ENCODE data around the gene MAML2.
A peak's percentile ranks its signal among the peaks of the same experiment; 100 is the strongest.

Gene MAML2

DNA sequence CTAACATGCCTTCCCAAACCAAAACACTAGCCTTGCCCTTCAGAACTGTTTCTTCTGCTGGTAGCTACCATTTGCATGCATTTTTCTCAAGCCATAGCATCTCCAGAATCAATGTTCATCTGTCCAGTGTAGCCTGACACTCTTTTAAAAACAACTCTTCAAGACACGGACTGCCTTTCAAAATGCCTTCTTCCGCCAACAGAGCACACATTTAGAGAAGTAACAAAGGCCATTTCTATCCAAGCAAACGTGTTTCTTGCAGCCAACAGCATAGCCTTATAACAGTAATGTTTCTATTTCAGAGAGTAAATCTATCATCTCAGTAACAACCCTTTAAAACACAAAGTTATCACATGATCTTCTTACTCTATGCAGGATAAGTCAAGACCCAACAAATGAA lies 275.8 kb downstream of the MAML2 start:
- no peak for DNase-seq (ENCODE audit: low read depth)

DNA sequence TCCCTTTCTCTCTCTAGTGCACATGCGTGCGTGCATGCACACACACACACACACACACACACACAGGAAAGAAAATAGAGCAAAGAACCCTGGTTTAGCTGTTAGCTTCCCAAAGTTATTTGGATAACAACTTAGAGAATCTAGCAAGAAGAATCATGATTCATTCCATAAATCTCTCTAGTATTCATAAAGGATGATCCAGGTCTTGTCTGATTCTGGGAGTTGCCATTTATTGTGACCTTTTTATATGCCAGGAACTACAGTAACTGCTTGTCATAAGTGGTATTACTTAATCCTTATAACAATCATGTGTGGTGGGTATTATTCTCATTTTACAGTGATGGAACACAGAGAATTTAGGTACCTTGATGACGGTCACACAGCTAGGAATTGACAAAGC lies 277.6 kb downstream of the MAML2 start:
- no peak for DNase-seq (ENCODE audit: low read depth)

DNA sequence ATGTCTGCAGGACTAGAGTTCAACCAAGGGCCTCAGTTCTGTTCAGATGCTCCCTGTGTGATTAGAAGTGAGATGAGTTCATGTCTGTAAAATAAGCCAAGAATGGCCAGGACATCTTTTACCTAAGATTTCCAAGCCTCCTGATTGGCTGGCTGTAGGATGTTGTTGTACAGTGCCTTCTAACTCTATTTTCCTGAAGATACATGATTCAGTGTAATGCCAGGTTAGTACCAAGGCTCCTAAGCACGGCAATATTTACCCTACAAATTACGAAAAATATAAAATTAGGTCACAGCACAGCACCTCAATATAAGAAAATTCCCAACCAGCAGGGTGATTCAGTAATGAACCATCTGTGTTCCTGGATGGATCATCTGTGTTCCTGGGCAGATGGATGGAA lies 279.1 kb downstream of the MAML2 start:
- no peak for DNase-seq (ENCODE audit: low read depth)

DNA sequence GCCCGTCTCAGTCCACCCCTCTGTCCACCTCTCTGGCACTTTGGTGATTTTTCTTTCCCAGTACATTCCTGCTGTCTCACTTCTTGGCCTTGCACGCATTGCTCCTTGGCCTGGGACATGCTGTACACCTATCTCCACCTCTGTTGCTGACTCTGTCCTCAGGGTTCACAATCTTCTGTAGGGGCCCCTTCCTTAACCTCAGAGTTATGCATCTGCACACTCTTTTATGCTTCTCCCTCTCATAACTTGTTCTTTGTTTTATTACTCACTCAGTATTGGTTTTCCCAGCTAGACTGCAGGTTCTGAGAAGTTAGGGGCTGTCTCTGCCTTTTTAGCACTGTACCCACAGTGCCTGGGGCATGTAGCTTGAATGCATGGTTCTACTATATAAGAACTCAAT lies 279.9 kb downstream of the MAML2 start:
- no peak for DNase-seq (ENCODE audit: low read depth)

DNA sequence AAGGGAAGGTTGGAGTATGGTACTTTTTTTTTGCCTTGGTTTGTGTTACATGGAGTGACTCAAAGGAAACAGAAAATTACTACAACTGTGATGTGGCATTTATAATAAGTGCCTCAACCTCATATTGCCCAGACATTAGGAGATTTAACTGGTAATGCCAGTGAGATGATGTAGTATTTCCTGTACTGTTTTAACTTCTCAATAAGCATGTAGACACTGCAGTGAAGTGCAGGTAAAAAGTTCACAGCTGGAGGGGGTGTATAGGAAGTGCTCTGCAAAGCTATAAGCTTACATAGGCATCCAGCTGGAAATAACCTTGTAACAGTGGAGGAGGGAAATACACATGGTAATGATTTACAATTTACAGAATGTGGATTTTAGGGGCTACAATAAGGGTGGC lies 280.9 kb downstream of the MAML2 start:
- peak; percentile 60 for DNase-seq (ENCODE audit: low read depth)

DNA sequence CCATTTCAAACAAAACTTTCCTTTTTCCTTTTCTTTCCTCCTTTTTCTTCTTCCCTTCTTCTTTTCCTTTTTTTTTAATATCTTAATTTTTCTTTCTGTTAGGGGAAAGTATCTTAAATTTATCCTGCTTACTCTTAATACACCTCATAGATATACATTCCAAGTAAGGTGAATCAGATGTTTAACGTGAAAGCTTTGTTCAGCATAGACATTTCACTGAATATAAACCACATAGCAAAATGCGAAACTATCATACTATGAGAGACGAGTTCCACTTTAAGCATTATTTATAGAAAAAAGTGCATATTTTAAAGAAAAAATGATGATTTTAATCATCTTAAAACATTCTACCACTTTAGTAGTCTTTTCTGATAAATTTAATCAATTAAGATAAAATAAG lies 281.3 kb downstream of the MAML2 start:
- no peak for DNase-seq (ENCODE audit: low read depth)

DNA sequence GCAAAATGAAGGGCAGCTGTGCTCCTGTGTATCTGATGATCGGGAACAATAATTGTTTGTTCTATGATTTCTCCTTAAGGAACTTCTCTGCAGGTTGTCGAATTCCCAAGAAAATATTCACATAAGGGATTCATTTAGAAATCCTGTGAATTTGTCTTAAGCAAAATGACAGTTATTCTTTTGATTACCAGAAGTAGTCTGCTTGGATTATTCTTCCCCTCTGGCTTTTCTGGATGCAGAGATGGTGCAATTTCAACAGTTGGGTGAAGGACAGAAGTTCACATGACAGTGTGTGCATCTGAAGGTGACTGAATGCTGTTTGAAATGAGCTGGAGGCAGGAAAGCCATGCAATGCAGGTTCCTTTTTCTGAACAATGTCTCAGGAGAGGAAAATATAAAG lies 281.9 kb downstream of the MAML2 start:
- DNase-seq (ENCODE audit: low read depth), result no peak

DNA sequence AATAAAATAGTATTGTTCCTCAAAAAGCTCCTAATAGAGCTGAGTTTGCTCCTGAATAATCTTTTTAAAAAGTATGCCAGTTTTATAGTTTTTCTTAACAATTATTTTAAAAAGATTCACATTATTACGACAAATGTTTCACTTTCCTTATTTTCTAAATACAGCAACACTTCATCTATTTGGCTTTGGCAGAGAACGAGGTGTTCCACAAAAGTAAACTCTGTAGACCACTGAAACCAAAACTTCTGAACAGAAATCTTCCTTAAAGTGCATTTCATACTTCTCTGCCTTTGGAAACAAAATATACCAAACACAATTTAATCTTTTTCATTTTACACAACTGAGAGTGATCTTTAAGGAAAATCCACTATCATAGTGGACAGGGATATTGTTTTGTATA lies 285.5 kb downstream of the MAML2 start:
- DNase-seq (ENCODE audit: low read depth), result no peak

DNA sequence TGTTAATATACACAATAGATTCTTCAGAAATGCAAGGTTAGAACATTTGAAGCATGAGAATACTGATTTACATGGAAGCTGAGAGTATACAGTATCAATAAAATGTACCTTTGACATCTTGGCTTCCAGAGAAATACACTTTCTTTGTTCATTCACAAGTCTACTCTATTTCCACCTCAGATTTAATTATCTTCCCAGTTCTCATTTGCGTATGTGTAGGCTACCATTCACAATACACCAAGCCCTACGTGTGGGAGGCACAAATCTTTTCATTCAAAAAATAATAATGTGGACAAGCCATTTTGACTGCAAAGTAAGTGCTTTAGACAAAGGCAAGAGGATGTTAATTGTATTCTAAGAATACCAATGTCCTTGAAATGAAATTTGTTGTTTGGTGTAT lies 286.4 kb downstream of the MAML2 start:
- no peak for DNase-seq (ENCODE audit: low read depth)

DNA sequence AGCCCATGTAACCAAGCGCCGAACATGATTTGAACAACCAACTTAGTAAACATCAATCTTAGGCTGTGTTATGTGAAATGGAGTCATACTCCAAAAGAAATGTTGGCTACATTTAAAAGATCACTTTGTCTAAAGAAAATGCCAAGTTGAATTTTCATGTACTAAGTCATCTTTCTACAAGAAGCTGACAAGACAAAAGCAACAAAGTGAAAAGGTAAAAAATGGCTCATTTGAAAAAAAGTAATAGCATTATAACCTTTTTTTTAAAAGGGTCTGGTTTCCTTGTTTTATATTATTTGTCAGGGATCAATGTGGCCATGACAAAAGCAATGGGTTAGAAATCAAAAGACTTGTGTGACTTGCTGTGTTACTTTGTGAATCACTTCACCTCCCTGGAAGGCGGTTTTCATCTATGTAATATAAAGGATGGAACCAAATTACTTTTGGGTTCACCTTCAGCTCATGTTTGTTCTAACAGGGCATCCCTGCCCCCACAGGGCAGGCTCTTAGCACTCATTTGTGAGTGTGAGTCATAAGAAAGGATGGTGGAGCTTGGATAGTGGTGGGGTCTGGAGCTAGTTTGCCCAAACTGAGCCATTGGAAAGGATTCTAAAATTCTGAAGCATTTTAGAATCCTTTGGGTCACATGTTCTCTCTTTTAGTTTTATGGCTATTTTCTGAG lies 287.1 kb downstream of the MAML2 start:
- peak; percentile 52 for DNase-seq (ENCODE audit: low read depth)

DNA sequence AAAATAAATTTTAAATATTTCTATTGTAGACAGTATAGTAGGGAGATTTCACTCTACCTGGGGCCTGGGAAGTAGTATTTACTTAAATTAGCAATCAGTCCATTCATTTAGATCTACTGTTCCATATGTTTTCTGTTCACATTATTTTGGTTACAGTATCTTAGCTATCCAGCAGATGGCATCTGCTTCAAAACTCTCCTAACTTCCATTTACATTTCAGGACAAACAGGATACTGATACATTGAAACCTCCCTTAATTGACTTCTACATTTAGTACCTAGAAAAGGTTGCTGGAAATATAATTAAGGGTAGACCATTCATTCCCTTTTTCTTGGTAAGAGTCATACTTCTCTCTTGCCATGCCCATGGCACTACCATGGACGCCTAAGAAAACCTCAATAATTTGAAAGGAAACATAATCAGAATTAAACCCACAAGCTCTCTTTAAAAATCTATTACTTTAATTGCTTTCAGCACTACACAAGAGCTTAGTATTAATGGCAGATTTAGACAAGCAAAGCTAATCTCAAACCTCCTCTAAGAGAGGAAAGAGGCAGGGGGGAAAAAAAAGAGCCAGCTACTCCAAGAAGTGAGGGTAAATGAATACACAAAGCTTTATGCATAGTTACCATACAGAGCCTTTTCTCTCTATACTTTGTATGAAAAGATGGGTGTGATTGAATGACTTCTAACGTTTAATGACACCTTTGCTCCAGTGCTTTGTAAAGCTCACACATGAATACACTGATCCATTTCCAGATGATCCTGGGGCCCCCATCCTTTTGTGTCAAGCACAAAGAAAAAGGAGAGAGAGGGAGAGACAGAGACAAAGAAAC lies 287.9 kb downstream of the MAML2 start:
- no peak for DNase-seq (ENCODE audit: low read depth)

DNA sequence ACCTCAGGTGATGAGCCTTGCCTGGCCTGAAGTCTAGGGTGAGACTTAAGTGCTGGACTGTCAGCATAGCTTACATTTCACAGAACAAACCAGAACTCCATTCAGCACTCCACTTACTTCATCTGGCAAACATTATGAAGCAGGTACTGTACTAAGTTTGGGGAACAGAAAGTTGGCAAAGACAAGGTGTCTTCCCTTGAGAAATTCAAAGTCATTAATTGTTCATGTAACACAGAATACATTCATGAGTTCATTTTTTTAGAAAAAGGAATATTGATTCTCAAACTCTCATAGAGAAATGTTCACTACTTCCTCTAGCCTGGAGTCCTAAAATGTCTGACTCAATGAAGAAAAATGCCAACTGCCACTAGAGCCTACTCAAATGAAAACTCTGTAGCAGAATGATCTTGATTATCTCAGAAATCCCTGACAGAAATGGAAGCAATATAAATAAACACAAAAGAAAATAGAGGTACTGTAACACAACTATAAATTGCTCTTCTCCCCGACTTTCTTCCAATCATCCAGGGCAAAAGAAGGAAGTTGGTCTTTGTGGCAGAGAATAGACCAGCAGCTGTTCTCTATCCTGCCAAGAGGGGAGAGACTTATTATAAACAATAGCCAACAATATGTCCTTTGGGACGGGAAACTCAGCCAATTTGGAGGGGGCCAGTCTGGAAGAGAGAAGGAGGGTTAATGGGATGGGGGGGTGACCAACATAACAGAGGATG lies 289.9 kb downstream of the MAML2 start:
- no peak for DNase-seq (ENCODE audit: low read depth)

DNA sequence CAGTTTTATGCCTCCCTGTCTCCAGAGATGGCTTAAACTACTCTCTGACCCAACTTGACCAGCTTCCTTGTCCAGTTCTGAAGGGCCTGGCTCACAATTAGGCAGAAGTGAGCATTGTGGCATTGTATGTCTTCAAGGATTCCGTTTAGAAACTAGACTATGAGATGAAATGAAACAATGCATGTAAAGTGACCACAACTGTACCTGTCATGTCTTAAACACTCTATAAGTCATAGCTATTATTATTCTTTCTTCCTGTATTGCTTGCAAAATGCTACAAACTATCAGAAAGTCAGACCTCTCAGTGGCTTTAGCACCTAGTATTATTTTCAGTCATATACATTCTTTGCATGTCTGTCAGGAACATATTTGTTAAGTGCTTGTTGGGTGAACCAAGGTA lies 291.2 kb downstream of the MAML2 start:
- DNase-seq (ENCODE audit: low read depth), result no peak

DNA sequence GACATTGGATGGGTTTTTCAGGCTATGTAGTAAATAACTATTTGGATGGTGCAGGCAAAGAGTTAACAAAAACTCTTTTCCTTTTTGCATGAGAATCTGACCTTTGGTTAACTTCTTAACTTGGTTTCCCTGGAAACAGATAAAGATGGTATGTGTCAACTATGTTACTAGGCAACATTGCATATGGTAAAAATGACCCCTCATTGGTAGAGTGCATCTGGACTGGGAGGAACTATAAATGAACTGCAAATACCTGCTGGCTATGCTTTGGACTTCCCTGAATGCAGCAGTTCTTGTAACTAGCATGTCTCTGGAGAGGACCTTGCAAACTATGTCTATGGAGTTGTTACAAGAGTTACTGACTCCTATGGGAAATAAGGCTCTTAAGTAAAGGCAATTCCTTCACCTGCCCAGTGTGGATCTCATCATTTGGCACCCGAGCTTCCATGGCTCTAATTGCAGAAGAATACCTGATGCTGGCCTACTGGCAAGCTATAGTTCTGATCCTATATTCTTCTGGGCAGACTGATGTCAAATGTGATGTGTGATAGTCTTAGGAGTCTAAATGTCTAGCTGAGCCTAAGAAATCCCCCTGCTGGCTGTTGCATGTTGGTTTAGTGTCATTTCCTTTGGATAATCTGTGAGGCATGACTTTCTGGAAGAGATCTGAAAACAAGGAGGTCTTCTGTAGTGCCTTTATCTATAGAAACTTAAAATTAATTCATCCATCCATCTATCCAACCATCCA lies 292.4 kb downstream of the MAML2 start:
- DNase-seq (ENCODE audit: low read depth), result peak; percentile 52

DNA sequence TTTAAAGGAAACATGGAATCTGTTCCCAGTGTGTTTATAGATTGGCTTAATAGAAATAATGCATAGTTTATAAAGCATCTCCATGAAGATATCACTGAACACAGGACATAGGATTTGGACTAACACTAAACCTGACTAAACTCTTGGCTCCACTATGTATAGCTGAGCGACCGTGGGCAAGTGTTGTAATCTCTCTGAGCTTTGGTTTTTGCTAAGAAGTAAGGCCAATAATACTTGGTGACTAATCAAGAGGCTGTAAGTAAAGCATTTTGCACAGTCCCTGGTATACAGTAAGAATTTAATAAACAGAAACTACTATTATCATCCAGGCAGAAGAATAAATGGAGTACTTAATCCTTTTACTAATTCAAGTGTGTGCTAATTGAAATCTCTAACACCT lies 293.6 kb downstream of the MAML2 start:
- DNase-seq (ENCODE audit: low read depth), result no peak

DNA sequence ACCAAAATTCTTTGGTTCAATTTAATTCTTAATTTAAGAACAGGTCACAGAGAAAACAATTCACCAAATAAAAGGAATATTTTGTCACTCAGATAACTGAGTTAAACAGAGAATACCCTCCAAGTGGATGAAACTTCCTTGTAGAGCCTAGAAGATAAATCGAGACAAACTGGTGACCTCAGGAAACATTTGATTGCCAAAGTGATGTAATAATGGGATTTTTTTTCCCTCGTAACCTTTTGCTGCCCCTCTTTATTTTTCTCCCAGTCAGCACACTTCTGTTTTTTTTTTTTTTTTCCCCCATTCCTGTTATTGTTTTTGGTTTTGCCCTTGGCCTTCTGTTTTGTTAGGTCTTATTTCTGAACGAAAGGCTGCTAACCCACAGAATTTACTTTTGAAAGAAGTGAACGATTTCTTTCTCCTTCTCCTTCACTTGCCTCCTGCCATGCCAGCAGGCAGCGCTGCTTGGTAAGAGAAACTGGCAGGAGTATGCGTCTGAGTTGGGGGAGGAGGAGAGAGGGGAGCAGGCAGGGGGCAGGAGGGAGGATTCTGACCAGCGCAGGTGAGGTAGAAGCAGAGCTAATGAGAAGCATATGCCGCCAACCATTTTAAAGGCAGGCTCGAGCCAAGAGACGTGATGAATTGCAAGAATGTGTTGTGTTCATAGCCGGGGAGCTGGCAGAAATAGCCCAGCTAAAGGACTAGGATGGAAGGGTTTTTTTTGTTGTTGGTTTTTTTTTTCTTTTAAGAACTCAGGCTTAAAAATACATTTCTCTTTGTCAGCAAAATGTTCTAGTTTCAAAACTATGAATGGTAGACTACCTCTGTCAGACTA lies 297.2 kb downstream of the MAML2 start:
- no peak for DNase-seq (ENCODE audit: low read depth)

DNA sequence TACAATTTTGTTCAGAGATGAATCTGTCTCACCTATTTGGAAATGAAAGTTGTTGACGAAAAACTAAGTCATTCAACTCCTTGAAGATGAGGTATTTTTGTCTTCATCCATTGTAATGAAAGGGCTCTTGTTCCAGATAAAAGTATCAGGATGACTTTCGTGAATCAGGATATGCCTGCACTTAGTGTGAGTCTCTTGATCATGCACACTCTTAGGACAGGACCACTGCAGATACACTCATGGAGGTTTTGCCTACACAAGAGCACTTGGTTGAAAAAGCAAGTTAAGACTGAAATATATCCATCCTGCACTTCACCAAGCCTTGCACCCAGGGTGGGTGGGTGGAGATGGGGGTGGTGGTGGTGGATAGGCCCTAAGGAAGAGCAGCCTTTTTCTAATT lies 298.2 kb downstream of the MAML2 start:
- DNase-seq (ENCODE audit: low read depth), result no peak

DNA sequence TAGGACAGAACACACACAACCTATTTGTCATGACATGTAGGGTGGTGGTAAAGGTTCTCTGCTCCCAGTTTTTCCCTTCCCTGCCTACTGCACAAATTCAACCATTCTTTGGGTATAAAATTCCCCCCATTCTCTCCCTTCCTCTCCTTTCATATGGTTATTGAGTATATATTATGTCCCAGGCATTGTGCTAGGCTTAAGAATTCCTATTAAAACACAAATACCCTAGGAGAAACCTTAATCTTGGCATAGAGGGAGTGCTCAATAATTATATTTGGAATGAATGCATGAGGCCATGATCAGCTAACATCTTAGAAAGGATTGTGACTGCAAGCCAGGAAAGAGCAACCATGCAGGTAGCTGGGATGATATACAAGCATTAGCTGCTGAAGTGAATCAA lies 298.7 kb downstream of the MAML2 start:
- DNase-seq (ENCODE audit: low read depth), result no peak

DNA sequence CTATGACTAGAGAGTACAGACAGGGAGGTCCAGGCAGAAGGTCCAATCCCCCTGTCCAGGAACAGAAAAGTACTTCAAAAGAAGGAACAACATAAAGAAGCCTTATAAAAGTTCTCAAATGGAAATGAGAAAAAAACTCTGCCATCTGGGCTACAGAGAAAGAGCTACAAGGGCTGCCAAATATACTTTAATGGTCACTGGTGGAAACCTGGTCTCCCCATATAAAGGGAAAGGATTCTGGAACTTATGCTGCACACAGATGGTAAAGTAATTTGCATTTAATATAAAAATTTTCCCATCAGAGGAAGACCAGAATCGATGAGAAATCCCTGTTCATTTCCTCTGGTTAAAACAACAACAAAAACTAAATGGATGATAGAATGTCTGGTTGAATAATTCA lies 299.7 kb downstream of the MAML2 start:
- no peak for DNase-seq (ENCODE audit: low read depth)

DNA sequence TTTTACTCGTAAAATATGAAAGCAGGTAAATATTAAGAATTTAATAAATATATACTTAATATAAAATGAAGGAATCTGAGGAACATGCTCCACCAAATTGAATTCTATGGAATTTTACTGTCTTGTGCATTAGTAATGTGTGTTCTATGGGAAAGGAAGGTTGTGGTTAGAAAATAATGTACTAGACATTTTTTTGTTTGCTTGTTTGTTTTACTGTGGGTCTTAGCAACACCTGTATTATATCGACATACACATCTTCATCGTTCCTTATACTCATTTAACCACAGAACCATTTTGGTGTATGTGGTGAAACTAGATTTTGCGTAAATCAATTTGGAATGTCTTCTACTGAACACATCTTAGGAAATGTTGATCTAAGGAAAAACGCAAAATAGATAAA lies 304.9 kb downstream of the MAML2 start:
- no peak for DNase-seq (ENCODE audit: low read depth)

DNA sequence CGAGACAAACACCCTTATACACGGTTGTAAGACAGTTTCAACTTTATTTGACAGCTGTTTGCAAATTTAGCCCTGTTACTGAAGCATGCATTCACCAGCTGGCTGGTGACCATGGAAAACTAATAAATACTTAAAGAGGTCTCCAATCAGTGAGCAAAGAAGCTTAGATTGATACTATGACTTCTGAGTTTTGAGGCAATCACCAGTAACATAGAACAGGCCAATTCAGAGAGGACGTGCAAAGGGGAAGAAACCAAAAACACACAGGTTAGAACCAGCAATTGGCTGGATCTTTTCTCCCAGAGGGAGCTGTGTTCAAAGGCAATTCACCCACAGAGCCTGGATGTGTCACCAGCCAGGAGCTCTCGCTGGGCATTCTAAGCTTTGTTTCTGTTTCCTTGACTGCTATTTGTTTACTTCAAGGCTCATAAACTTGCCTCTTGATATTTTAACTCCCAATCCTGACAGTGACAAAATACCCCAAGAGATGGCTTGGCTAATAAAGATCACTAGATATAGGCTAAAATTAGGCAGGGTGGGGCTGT lies 305.5 kb downstream of the MAML2 start:
- DNase-seq (ENCODE audit: low read depth), result no peak

All from non-pigmented ciliary epithelial cell (primary cell).